ENCODE measurements around the gene ATOH7.
A peak's percentile ranks its signal among the peaks of the same experiment; 100 is the strongest.
"Not testable (repeated sequence)": the region's sequence is repeated elsewhere in the genome, so short reads cannot be mapped to it uniquely, and the experiment has no call there.

ATOH7 gene

GRCh38 chr10:68231817-68232251 lies at the start of gene ATOH7:
ATOH7 (minus strand) TSS chr10:68232113; CDS start chr10:68231677, 436 bp downstream.
- no peak for DNase-seq

- no peak for DNase-seq
Observed at GRCh38 chr10:68280758-68281157, 48.8 kb upstream of the ATOH7 start.

- not testable (repeated sequence) for DNase-seq
Observed at GRCh38 chr10:68278906-68279753, 47.2 kb upstream of the ATOH7 start.

GRCh38 chr10:68277814-68278213 lies 45.9 kb upstream of the ATOH7 start:
- not testable (repeated sequence) for DNase-seq

- DNase-seq, result no peak
Observed at GRCh38 chr10:68276224-68276623, 44.3 kb upstream of the ATOH7 start.

GRCh38 chr10:68275600-68276126 lies 43.8 kb upstream of the ATOH7 start:
- no peak for DNase-seq

GRCh38 chr10:68272833-68273232 lies 40.9 kb upstream of the ATOH7 start:
- DNase-seq, result no peak

GRCh38 chr10:68271196-68271882 lies 39.4 kb upstream of the ATOH7 start:
- DNase-seq, result no peak

GRCh38 chr10:68269562-68270290 lies 37.8 kb upstream of the ATOH7 start:
- DNase-seq, result no peak

GRCh38 chr10:68261132-68261856 lies 29.4 kb upstream of the ATOH7 start:
- DNase-seq, result no peak

GRCh38 chr10:68253346-68253745 lies 21.4 kb upstream of the ATOH7 start:
- DNase-seq, result no peak

- DNase-seq, result peak; percentile 12 to 38 (median 14)
Observed at GRCh38 chr10:68251625-68252495, 19.9 kb upstream of the ATOH7 start.

- DNase-seq, result no peak
Observed at GRCh38 chr10:68251151-68251550, 19.2 kb upstream of the ATOH7 start.

- no peak for DNase-seq
Observed at GRCh38 chr10:68249297-68249696, 17.4 kb upstream of the ATOH7 start.

GRCh38 chr10:68247931-68248330 lies 16.0 kb upstream of the ATOH7 start:
- no peak for DNase-seq

GRCh38 chr10:68246397-68246796 lies 14.5 kb upstream of the ATOH7 start:
- not testable (repeated sequence) for DNase-seq

- no peak for DNase-seq
Observed at GRCh38 chr10:68242051-68242450, 10.1 kb upstream of the ATOH7 start.

- DNase-seq, result no peak
Observed at GRCh38 chr10:68239596-68240150, 7.8 kb upstream of the ATOH7 start.

GRCh38 chr10:68239069-68239468 lies 7.2 kb upstream of the ATOH7 start:
- DNase-seq, result no peak

- DNase-seq, result no peak
Observed at GRCh38 chr10:68238371-68238770, 6.5 kb upstream of the ATOH7 start.

GRCh38 chr10:68237173-68237572 lies 5.3 kb upstream of the ATOH7 start:
- no peak for DNase-seq
